Activated naive CD4-positive, alpha-beta T cell (primary cell): ENCODE data around the gene RAB3B.
"Not testable (repeated sequence)": the region's sequence is repeated elsewhere in the genome, so short reads cannot be mapped to it uniquely, and the experiment has no call there.

Experiments used
- DNase-seq, 4 experiments: peaks; one replicate each; lab custom pipeline; 2025; lab: John Stamatoyannopoulos, UW

The RAB3B gene

DNA sequence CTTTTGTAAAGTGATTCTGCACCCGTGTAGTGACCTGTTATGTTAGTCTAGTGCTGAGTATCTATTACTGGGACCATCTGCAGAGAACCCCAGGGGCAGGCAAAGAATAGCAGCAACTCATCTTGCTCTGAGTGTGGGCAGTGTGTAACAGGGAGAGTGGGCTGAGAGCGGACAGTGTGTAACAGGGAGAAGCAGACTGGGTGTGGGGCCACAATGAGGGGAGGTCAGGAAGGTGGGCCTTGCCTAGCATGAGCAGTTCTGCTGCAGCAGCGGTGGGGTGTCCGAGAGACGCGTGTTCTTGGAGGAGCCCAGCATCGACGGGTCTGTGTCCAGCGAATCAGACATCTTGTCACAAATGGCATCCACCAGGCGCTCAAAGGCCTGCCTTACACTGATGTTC, 70.8 kb downstream of the RAB3B start:
- DNase-seq, result no peak

DNA sequence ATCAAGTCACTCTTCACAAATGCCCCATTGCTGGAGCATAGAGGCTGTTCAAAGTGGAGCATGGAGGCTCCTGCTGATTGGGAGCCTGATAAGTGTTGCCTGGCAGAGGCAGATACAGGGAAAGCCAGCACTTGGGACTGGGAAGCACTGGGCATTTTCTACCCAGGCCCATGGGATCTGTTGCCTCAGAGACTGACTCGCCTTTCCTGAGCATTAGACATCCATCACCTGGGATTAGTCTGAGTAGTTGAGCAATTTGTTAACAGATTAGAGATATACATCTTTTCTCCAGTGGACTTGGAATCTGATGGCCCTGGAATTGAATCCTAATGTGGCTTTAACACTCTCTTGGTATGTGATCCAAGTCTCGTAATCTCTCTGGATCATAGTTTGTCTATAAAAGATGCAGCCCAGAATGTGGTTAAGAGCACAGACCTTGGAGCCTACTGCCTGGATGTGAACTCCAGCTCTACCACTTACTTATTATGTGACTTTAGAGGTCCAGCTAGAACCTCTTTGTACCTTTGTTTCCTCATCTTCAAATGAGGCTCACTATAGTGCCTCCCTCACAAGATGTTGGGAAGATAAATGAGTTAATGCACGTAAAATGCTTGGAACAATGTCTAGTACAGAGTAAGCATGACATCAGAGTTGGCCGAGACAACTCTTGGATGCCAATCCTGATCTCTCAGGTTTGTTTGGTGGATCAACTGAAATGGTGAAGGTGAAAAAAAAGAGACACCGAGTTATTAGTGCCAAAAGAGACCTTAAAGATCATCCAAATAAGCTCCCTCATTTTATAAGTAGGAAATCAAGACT, 73.7 kb downstream of the RAB3B start:
- no peak for DNase-seq

DNA sequence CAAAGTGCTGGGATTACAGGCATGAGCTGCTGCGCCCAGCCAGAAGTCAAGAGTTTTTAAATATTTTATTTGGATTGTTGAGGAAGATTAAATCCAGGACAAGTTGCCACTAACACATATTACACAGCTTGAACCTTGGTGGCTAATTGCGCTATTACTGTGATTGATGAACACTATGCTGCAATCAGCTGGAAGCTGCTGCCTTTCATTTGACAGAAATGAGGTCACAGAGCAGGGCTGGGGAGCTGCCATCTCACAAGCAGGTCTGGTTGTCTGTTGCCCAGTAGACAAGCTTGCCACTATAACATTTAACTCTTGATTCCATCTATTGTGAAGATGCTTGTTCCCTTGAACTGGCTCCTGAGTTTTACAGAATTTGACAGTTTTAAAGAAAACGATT, 74.5 kb downstream of the RAB3B start:
- no peak for DNase-seq

- no peak for DNase-seq
Measured at GRCh38 chr1:51912881-51913280, 77.6 kb downstream of the RAB3B start.

GRCh38 chr1:51910221-51911000, 80.1 kb downstream of the RAB3B start:
- DNase-seq, result no peak

GRCh38 chr1:51908499-51908898, 82.0 kb downstream of the RAB3B start:
- no peak for DNase-seq

DNA sequence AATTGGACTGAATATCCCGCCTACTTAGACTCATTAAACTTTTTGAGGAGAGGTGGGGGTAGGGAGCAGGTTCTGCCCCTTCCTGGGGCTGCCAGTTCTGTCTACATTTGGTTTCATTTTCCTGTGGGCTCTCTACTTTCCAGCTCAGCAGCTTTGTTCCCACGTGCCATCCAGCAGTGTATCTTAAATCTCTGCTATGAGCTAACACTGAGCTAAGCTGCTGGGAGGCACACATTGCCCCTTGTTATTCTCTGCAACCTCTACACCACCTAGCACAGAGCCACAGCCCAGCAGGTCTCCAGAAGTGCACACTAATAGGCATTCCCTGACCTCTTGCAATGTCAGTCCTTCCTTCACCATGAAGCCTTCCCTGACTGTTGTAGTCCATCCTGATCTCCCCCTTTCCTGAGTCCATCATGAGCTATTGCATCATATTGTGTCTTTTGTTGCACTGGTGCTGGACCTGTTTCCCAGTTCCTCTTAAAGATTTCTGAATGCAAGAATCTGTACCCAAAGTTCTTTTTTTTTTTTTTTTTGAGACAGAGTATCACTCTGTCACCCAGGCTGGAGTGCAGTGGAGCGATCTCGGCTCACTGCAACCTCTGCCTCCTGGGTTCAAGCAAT, 83.3 kb downstream of the RAB3B start:
- DNase-seq, result no peak

- DNase-seq, result no peak
Measured at GRCh38 chr1:51906306-51907078, 84.0 kb downstream of the RAB3B start.

GRCh38 chr1:51902456-51902855, 88.0 kb downstream of the RAB3B start:
- DNase-seq, result no peak

DNA sequence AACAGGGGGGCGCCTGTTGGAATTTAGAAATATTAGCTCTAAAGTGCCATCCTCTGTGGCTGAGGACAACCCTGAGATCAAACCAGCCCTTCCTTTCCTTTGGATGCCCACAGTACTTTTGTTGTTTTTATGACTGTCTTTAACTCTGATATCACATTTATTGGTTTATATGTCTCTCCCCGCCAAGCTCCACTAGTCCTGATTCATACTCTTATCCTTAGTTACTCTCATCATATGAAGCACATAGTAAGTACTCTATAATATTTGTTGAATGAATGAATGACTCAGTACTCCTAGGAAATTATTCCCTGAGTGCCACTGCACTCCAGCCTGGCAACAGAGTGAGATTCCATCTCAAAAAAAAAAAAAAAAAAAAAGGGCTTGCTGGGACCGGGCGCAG, 89.3 kb downstream of the RAB3B start:
- no peak for DNase-seq

DNA sequence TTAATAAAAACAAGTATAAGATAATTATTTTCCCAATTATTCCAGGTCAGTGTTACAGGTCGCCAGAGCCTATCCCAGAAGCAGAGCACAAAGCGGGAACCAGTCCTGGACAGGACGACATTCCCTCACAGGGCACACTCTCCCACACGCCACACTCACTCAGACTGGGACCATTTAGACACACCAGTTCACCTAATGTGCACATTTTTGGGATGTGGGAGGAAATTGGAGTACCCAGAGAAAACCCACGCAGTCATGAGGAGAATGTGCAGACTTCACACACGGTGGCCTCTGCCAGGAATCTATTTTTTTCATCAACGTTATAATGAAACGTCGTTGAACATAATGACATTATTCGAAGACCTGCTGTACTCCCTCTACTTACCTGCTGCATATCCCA, 91.5 kb downstream of the RAB3B start:
- DNase-seq, result no peak

GRCh38 chr1:51898090-51898734, 92.3 kb downstream of the RAB3B start:
- DNase-seq, result no peak

GRCh38 chr1:51897699-51898031, 92.8 kb downstream of the RAB3B start:
- DNase-seq, result no peak

DNA sequence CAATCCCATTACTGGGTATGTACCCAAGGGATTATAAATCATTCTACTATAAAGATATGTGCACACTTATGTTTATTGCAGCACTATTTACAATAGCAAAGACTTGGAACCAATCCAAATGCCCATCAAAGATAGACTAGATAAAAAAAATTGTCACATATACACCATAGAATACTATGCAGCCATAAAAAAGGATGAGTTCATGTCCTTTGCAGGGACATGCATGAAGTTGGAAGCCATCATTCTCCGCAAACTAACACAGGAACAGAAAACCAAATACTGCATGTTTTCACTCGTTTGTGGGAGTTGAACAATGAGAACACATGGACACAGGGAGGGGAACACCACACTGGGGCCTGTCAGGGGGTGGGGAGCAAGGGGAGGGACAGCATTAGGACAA, 95.8 kb downstream of the RAB3B start:
- not testable (repeated sequence) for DNase-seq

DNA sequence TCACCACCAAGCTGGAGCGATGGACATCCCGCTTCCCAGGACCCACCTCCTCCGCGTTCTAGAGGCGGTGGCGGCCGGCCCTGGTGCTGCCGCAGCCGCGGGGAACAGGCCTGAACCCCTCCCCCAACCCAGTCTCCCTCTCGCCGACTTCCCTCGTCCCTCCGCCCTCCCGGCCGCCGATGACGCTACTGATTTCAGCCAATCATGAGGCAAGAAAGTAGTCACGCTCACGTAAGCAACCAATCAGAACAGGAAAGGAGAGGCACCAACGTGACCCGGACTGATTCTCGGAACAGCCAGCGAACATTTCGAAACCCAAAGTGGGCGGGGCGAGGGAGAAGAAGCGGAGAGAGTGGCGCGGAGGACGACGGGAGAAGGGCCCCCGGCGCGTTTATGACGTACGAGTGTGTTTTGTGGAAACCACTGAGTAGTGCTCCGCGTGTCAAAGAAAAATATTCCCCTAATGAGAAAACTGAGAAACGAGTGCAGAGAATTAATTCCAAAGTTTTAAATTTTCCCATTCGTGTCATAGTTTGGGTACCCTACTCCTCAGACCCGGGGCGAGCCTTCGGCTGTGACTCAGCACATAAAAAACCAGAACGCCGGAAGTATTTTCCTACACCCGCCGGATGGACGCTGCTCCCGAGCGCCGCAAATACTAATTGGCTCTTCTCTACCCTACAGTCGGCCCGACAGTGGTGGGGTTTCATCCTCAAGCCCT, 111.7 kb downstream of the RAB3B start, which contains the start of gene NRDC:
Gene NRDC, minus strand, starts transcription at position 112 of the 721 bp plus-strand sequence. CDS start 112 bp downstream, outside the sequence.
- peak; percentile 91 to 98 (median 97) for DNase-seq

DNA sequence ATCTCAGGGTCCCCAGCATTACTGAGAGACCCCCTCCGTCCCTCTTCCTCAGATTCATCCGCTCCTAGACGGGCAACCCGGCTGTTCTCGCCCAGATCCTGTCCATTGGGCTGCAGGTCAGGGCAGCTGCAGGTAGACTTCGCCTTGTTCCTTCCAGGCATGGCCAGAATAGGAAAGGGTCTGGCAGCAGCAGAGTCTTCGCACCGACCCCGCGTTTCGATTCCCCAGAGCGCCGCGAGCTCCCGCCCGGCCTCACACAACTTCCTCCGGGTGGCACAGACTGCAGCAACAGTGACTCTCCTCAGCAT, 112.2 kb downstream of the RAB3B start:
- DNase-seq, result no peak

DNA sequence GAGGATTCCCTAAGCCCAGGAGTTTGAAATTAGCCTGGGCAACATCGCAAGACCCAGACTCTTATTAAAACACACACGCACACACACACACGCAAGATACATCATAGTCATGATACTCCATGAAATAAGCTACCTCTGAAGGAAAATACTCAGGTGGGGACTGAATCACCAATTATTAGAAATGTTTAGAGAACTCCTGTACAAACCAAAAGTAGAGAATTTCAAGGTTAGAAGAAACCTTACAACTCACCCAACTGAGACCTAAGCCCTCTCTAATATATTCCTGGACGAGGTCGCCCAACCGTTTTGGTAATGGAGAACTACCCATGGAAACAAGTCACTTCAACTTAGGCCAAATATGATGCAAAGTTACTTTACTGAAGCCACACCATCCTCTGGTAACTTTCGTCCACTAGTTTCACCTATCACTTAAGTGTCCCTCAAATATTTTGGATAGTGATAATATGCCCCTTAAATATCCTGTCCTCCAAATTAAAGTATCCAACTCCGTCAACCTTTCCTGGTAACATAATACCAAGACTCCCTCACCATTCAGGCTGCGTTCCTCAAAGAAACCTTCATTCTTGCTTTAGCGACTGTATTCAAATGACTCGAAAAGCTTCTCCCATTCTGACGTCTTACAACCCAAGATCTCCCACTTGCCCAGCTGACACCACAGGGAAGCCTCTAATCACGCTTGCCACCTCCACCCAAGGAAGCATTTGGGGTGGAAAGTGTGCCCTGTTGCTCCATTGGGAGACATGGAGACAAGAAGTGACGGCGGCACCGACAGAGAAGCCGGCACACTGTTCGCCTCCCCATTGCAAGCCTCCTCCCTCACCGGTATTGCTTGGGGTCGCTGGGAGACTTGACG, 112.8 kb downstream of the RAB3B start:
- DNase-seq, result no peak

- DNase-seq, result no peak
Measured at GRCh38 chr1:51875836-51876235, 114.7 kb downstream of the RAB3B start.

DNA sequence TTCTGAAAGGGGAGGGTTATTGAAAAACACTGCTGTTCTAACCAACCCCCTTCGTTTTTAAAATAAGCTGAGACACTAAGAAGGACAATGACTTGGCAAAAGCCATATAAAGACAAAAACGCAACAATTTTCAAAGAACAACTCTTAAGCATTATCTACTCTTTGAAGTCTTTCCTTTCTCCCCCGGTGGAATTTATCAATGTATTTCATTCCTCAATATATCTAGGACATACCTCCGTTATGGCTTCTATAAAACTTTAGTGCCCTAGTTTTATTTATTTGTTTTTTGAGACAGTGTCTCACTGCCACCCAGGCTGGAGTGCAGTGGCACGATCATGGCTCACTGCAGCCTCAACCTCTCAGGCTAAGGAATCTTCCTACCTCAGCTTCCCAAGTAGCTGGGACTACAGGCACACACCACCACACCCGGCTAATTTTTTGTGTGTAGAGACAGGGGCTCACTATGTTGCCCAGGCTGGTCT, 115.2 kb downstream of the RAB3B start:
- DNase-seq, result no peak

- not testable (repeated sequence) for DNase-seq
Measured at GRCh38 chr1:51873270-51873669, 117.2 kb downstream of the RAB3B start.
